SK-MEL-5 (cell line): ENCODE data around the gene PGBD1. TPM values are rescaled to one million over a fixed set of nuclear protein-coding genes. Genes with fewer than 3 reads are reported as not detected.
"Not testable (repeated sequence)": the region's sequence is repeated elsewhere in the genome, so short reads cannot be mapped to it uniquely, and the experiment has no call there.

ENCODE experiments used
- DNase-seq: peaks from one replicate; pipeline ENCODE4 v3.0.0-alpha.2; 2016; ENCODE audit warnings: low read depth, low spot score
- in situ Hi-C: cut with HindIII; loops from 2 replicates; pipeline ENCODE4 v1.10.0; 2016; ENCODE audit warnings: low sequenced_read_pairs, high pct_unique_total_duplicates, low pct_unique_long_range_greater_than_20kb
- total RNA-seq: library from RNA; depleted of rRNA; stranded (reverse); fragments of >200 nt; shearing (Covaris generic); gene quantifications from 2 replicates; pipeline ENCODE4 v1.2.3, GENCODE V29; 2014

Gene PGBD1
- total RNA-seq, 1 experiment from 2014 or later, result 4.1 TPM

- DNase-seq, result no peak
- in situ Hi-C loops, result no loop called here
Measured at GRCh38 chr6:28266563-28266961, 14.8 kb upstream of the PGBD1 start.

DNA sequence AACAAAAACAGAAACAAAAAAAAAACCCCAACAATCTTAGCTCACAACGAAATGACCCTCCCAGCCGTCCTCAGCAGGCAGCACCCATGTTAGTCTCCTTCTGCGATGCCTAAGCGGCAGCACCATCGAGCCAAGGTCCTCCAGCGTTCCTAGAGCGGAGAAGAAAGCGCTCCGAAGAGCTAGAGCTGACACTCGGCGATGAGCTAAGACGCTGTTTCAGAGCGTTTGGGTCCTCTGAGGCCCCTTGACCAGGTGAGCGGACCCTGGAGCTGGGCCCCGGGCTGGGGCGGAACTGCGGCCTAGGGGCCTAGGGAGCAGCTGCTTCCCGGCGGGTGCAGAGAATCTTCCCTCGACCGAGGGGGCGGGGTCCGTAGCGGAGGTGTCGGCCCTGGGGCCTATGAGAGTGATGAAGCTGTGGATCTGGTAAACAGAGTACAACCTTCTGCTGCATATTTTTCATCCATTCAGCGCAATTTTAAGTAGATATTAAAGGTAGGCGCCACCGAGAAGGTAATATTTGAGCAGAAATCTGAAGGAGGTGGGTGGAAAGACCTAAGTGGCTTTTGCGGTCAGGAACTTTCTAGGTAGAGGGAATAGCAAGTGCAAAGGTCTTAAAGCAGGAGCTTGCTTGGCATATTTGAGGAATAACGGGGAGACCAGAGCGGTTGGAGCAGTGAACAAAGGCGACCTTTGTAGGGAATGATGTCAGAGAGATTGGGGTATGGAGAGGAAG lies 14.2 kb upstream of the PGBD1 start, which contains the start of gene ZSCAN26:
Gene ZSCAN26 (plus strand): TSS at position 182 of the 733 bp plus-strand sequence. CDS start 4,777 bp downstream, outside the sequence.
- in situ Hi-C loops, result no loop called here

GRCh38 chr6:28267695-28268059 lies 13.7 kb upstream of the PGBD1 start:
- in situ Hi-C loops, result no loop called here
- no peak for DNase-seq

More for the DNA sequence above, 14.2 kb upstream of the PGBD1 start, which contains the start of gene ZSCAN26:
- peak; percentile 89 for DNase-seq

DNA sequence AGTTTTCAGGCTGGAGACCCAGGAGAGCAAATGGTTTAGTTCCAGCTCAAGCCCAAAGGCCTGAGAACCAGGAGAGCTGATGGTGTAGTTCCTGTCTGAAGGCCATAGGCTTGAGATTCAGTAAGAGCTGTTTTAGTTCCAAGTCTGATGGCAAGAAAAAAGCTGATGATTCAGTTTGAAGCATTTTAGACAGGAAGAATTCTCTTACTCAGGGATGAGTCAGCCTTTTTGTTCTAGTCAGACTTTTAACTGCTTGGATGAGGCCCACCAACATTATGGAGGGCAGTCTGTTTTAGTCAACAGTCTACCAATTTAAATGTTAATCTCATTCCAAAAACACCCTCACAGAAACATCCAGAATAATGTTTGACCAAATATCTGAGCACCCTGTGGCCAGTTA lies 11.9 kb upstream of the PGBD1 start:
- in situ Hi-C loops, result no loop called here
- DNase-seq, result no peak

GRCh38 chr6:28274888-28275287 lies 6.5 kb upstream of the PGBD1 start:
- DNase-seq, result no peak
- in situ Hi-C loops, result no loop called here

GRCh38 chr6:28277746-28278145 lies 3.6 kb upstream of the PGBD1 start:
- in situ Hi-C loops, result no loop called here
- DNase-seq, result no peak

DNA sequence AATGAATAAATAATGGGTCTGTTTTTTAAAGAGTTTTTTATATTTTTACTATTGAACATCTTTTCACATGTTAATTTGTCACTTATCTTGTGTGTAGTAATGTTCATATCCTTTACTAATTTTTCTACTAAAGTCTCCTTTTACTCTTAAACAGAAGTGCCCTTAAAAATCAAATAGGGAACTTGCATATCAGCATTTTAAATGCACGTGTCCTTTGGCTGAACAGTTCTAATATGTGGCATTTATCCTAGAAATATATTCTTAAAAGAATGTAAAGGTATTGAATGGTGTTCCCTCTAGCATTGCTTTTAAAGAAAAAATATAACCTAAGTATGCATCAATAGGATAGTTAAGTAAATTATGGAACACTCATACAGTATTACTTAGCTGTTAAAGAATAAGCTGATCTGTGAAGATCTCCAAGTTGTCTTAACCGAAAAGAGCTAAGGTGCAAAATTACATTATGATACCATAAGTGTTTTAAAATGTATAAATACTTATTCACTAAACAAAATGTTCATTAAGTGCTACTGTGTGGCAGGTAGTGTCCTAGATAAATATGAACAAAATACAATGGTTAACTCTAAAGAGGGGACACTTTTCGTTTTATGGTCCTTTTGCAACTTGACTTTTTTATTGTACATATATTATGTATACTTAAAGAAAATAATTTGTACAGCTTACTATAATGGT lies 631 bp upstream of the PGBD1 start:
- in situ Hi-C loops, result no loop called here
- DNase-seq, result no peak

DNA sequence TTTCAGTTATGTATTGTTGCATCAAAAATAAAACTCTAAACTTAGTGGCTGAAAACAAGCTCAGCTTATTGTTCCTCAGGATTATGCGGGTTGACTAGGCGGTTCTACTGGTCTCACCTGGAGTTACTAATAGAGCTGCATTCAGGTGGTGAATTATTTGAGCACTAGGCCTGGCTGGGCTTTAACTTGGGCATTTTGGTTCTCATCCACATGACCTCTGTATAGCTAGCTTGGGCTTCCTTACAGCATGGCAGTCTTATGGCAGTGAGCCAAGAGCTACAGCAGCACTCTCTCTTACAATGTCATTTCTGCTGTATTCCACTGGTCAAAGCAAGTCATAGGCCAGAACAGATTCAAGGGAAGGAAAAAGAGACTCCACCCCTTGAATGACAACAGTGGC lies 1.6 kb downstream of the PGBD1 start:
- in situ Hi-C loops, result no loop called here
- no peak for DNase-seq

DNA sequence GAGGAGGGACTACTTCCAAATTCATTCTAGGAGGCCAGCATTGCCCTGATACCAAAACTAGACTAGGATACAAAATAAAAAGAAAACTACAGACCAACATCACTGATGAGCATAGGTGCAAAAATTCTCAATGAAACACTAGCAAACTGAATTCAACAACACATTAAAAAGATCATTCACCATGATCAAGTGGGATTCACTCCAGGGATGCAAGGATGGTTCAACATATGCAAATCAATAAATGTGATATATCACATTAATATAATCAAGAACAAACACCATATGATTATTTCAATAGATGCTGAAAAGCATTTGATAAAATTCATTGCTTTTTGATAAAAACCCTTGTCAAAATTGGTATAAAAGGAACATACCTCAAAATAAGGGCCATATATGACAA lies 10.2 kb downstream of the PGBD1 start:
- in situ Hi-C loops, result no loop called here
- DNase-seq, result no peak

- in situ Hi-C loops, result no loop called here
- DNase-seq, result no peak
Measured at GRCh38 chr6:28295326-28295725, 14.0 kb downstream of the PGBD1 start.

- in situ Hi-C loops, result no loop called here
Measured at GRCh38 chr6:28296520-28297060, 15.2 kb downstream of the PGBD1 start.

GRCh38 chr6:28303570-28303969 lies 22.2 kb downstream of the PGBD1 start:
- in situ Hi-C loops, result no loop called here
- no peak for DNase-seq

More at GRCh38 chr6:28296520-28297060, 15.2 kb downstream of the PGBD1 start:
- DNase-seq, result peak; percentile 55

DNA sequence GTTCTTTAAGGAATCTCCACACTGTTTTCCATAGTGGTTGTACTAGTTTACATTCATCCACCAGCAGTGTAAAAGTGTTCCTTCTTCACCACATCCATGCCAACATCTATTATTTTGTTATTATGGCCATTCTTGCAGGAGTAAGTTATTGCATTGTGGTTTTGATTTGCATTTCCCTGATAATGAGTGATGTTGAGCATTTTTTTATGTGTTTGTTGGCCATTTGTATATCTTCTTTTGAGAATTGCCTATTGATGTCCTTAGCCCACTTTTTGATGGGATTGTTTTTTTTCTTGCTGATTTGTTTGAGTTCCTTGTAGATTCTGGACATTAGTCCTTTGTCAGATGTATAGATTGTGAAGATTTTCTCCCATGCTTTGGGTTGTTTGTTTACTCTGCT lies 25.0 kb downstream of the PGBD1 start:
- DNase-seq, in situ Hi-C loops: not testable (repeated sequence)

DNA sequence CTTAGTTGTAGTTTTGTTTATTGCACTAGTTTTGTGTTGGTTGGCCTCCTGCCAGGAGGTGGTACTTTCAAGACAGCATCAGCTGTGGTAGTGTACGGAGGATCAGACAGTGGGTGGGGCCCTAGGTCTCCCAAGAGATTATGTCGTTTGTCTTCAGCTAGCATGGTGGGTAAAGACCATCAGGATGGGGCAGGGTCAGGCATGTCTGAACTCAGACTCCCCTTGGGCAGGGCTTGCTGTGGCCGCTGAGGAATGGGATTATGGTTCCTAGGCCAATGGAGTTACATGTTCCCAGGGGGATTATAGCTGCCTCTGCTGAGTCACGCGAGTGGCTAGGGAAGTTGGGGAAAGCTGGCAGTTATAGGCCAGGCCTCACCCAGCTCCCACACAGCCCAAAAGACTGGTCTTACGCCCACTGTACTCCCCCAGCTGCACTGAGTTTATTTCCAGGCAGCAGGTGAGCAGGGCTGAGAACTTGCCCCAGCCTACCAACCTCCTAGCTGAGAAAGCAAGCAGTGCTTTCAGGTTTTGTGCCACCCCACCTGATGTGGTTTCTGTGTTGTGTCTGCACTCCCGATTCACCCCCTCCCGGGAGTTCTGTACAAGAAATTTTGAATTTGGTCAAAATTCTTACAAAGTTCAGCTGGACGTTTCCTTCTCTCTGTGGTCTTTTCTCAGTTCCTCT lies 29.9 kb downstream of the PGBD1 start:
- in situ Hi-C loops, result no loop called here
- DNase-seq, result no peak

GRCh38 chr6:28312939-28313338 lies 31.6 kb downstream of the PGBD1 start:
- DNase-seq, result no peak
- in situ Hi-C loops, result no loop called here

- no peak for DNase-seq
- in situ Hi-C loops, result no loop called here
Measured at GRCh38 chr6:28315628-28316027, 34.3 kb downstream of the PGBD1 start.

DNA sequence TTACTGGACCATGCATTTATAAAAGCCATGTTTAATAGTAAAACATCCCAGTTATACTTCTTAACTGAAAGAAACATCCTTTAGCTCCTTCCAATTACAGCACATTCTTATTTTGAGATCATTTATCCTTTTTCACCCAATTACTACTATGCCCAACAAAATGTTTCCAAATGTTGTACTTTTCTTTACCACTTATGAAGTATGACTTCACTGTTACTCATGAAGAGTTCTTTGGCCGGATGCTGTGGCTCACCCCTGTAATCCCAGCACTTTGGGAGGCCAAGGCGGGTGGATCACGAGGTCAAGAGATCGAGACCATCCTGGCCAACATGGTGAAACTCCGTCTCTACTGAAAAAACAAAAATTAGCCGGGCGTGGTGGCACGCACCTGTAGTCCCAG lies 36.5 kb downstream of the PGBD1 start:
- DNase-seq, in situ Hi-C loops: not testable (repeated sequence)

DNA sequence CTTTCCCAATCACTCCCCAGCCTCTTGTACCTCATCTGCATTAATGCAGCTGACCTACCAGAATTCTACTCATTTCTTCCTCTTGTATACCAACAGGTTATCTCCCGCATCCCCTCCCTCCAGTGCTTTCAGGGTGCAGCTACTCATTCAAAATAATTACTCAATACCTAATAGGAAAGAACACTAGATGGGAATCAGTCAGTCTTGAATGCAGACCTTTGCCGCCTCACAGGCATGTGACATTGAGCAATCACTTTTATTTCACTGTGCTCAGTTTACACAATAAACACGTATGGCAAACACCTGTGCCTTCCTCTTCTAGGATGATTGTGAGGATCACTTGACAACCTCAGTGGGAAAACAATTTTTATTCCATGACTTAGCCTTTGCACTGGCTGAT lies 41.3 kb downstream of the PGBD1 start:
- no peak for DNase-seq
- in situ Hi-C loops, result no loop called here
